Endothelial cell of umbilical vein (primary cell): ENCODE results near the gene AMZ1.

Source experiments
- CTCF ChIP-seq, 2 donors: IDR thresholded peaks; 1 replicate in 1 of 2; 2 replicates in 1 of 2; pipeline ENCODE4 v1.5.1; 2011; ENCODE audit warnings: low read length in 2 of 2, mild to moderate bottlenecking in 2 of 2, moderate library complexity in 2 of 2, control low read depth in 1 of 2, inconsistent platforms in 1 of 2, low read depth in 1 of 2; ENCODE audit not compliant: insufficient read depth in 1 of 2; ENCODE audit errors: extremely low read depth in 1 of 2
- EZH2 ChIP-seq: IDR thresholded peaks from 2 replicates; pipeline ENCODE4 v1.6.1; 2012; ENCODE audit warnings: borderline replicate concordance, low read depth, mild to moderate bottlenecking, moderate library complexity, low read length, inconsistent platforms; ENCODE audit not compliant: severe bottlenecking
- FOS ChIP-seq: IDR thresholded peaks from 2 replicates; pipeline ENCODE4 v1.6.1; 2011; ENCODE audit warnings: mild to moderate bottlenecking, low read length, moderate library complexity, borderline replicate concordance; ENCODE audit not compliant: insufficient read depth
- JUN ChIP-seq: IDR thresholded peaks from 2 replicates; pipeline ENCODE4 v1.6.1; 2011; ENCODE audit warnings: borderline replicate concordance, low read depth; ENCODE audit not compliant: insufficient read length, insufficient read depth
- MYC ChIP-seq: IDR thresholded peaks from one replicate; pipeline ENCODE4 v1.6.1; 2011; ENCODE audit warnings: mild to moderate bottlenecking, low read depth, low read length
- POLR2A ChIP-seq: IDR thresholded peaks from 2 replicates; pipeline ENCODE4 v1.6.1; 2012; ENCODE audit warnings: low read depth, mild to moderate bottlenecking, control low read depth, low read length
- POLR2AphosphoS5 ChIP-seq: IDR thresholded peaks from 2 replicates; pipeline ENCODE4 v1.6.1; 2012; ENCODE audit warnings: low read depth, mild to moderate bottlenecking, control low read depth, low read length, moderate library complexity; ENCODE audit not compliant: insufficient read depth

DNA sequence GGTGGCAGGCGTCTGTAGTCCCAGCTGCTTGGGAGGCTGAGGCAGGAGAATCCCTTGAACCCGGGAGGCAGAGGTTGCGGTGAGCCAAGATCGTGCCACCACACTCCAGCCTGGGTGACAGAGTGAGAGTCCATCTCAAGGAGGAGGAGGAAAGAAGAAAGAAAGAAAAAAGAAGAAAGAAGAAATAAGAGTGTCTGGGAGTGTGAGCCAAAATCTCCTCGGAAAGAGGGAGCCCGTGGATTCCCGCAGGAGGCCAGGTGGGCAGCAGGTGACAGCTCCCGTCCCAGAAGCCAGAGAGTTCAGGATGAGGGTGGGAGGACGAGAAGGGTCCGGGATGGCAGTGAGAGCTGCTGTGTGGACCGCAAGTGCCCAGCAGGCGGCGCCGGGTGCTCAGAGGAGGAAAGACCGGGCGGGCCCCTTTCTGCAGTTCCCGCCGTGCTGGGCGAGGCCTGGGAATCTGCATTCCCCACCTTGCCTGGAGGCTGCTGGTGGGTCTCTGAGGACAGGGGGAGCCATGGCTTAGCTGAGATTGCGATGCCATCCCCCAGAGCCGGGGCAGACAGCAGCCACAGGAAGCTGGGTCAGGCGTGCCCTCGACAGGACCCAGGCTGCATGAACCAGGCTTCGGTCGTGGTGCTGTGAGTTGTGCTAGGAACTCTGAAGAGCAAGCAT is 17.1 kb upstream of the AMZ1 start:
- TF ChIP-seq CTCF (IDR thresholded peaks at IDR 0.05; ENCODE audit: extremely low read depth in 1 of 2, insufficient read depth in 1 of 2, low read depth in 1 of 2, low read length in 2 of 2) (peak; percentile 84 to 95), EZH2 (no peak), POLR2A (no peak), FOS (no peak), POLR2AphosphoS5 (no peak), MYC (no peak), JUN (no peak)
